ENCODE results near the gene MTCL1.
A peak's percentile ranks its signal among the peaks of the same experiment; 100 is the strongest.

Gene MTCL1

GRCh38 chr18:8843005-8843404 is 137.6 kb downstream of the MTCL1 start:
- no peak for DNase-seq

GRCh38 chr18:8844721-8845148 is 139.4 kb downstream of the MTCL1 start:
- DNase-seq, result peak; percentile 38

- DNase-seq, result no peak
Observed at GRCh38 chr18:8845506-8845905, 140.2 kb downstream of the MTCL1 start.

- no peak for DNase-seq
Observed at GRCh38 chr18:8847066-8847755, 141.9 kb downstream of the MTCL1 start.

- DNase-seq, result no peak
Observed at GRCh38 chr18:8847900-8848299, 142.5 kb downstream of the MTCL1 start.

- DNase-seq, result no peak
Observed at GRCh38 chr18:8848541-8848940, 143.2 kb downstream of the MTCL1 start.

- no peak for DNase-seq
Observed at GRCh38 chr18:8849696-8850095, 144.3 kb downstream of the MTCL1 start.

- DNase-seq, result no peak
Observed at GRCh38 chr18:8851659-8852058, 146.3 kb downstream of the MTCL1 start.

- DNase-seq, result no peak
Observed at GRCh38 chr18:8854550-8854949, 149.2 kb downstream of the MTCL1 start.

GRCh38 chr18:8854962-8855361 is 149.6 kb downstream of the MTCL1 start:
- no peak for DNase-seq

- no peak for DNase-seq
Observed at GRCh38 chr18:8856212-8856611, 150.9 kb downstream of the MTCL1 start.

- no peak for DNase-seq
Observed at GRCh38 chr18:8856769-8857393, 151.5 kb downstream of the MTCL1 start.

- DNase-seq, result no peak
Observed at GRCh38 chr18:8857806-8858205, 152.4 kb downstream of the MTCL1 start.

GRCh38 chr18:8858888-8859511 is 153.6 kb downstream of the MTCL1 start:
- DNase-seq, result no peak

- DNase-seq, result no peak
Observed at GRCh38 chr18:8860845-8861642, 155.7 kb downstream of the MTCL1 start.

- no peak for DNase-seq
Observed at GRCh38 chr18:8863427-8863826, 158.1 kb downstream of the MTCL1 start.

- no peak for DNase-seq
Observed at GRCh38 chr18:8865934-8866333, 160.6 kb downstream of the MTCL1 start.

GRCh38 chr18:8866679-8867078 is 161.3 kb downstream of the MTCL1 start:
- no peak for DNase-seq

- DNase-seq, result no peak
Observed at GRCh38 chr18:8868276-8868675, 162.9 kb downstream of the MTCL1 start.

- DNase-seq, result no peak
Observed at GRCh38 chr18:8868779-8869415, 163.5 kb downstream of the MTCL1 start.

- no peak for DNase-seq
Observed at GRCh38 chr18:8869696-8870095, 164.3 kb downstream of the MTCL1 start.

GRCh38 chr18:8870528-8870927 is 165.2 kb downstream of the MTCL1 start:
- no peak for DNase-seq

GRCh38 chr18:8871489-8871888 is 166.1 kb downstream of the MTCL1 start:
- no peak for DNase-seq
